ENCODE results near the gene EDN3. TPM values are rescaled to one million over a fixed set of nuclear protein-coding genes. Genes with fewer than 3 reads are reported as not detected.

EDN3 gene
- total and polyA plus RNA-seq, 2 of the 8 experiments (the other 6 are each of a cell fraction or from before 2014, with no cell fraction given) = 0.17 to 0.38 TPM

- no peak for TF ChIP-seq ATF2 (IDR thresholded peaks at IDR 0.05; ENCODE audit: low read length)
Measured at GRCh38 chr20:59309218-59309617, 8.8 kb downstream of the EDN3 start (continued).
